ENCODE data around the gene MVB12B.

Gene MVB12B

DNA sequence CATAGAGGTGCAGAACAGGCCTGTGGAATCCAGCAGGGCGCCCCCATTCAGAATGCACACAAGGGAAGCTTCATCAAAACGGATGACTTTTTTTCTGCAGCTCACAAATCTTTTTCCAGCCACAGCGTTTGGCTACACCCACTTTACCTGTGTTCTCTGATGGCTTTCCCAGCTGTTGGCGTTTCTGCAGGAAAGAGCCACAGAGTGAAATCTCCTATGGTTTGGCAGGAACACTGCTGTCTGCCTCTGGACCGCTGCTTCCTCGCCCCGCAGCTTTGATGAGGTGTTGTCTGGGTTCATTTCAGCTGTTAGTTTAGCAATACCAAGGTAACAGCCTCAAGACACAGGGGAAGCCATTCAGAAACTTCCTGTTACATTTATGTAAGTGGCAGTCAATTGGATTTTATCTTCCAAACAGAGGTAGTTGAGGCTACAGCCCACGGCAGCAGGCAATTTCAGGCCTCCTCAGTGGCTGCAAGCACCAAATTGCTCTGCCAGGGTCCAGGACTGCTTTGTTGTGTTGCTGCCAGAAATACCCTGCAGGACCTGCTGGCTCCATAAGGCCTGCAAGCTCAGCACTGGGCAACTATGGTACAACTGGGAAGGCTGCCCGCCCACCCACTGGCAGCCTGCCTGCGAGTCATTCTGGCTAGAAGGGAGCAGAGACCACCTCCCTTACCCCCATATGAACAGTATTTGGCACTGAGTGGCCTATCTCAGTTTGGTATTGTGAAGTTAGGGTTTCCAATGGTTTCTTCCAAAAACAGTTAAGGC, 96.7 kb downstream of the MVB12B start:
- DNase-seq (ENCODE audit: low spot score): no peak
- H3K23ac ChIP-seq (ENCODE audit: low read depth, low read length, poor library complexity): no peak overlapping the region
- no peak overlapping the region for H4K91ac ChIP-seq (ENCODE audit: low read depth, low read length, poor library complexity)
- H2BK120ac ChIP-seq (ENCODE audit: low read depth, low read length): no peak overlapping the region
- H3K14ac ChIP-seq (ENCODE audit: low read length): no peak overlapping the region
- H3K27ac ChIP-seq (replicated peaks; ENCODE audit: low read length): no peak overlapping the region
- H2BK12ac ChIP-seq (ENCODE audit: low read length): no peak overlapping the region
- no peak overlapping the region for H2BK5ac ChIP-seq (ENCODE audit: low read length)
- H3K9me3 ChIP-seq (replicated peaks in 1 of 2; ENCODE audit: control insufficient read depth in 2 of 2, insufficient read depth in 1 of 2, low read depth in 1 of 2, low read length in 2 of 2): no peaks in the 10 kb centered on the region
- H3K36me3 ChIP-seq (replicated peaks in 1 of 2; ENCODE audit: control insufficient read depth in 2 of 2, insufficient read depth in 2 of 2, low read length in 2 of 2): peaks cover 5 to 52% of the 10 kb centered on the region in 2 donors
- peaks cover 0 to 12% of the 10 kb centered on the region in 2 donors for H3K4me1 ChIP-seq (ENCODE audit: control insufficient read depth in 2 of 2, insufficient read depth in 1 of 2, low read depth in 1 of 2, low read length in 2 of 2)
- H3K4ac ChIP-seq (ENCODE audit: low read length): no peak overlapping the region
- no peaks in the 10 kb centered on the region for H3K27me3 ChIP-seq (ENCODE audit: control insufficient read depth in 3 of 3, insufficient read depth in 3 of 3, low read depth in 1 of 3, low read length in 3 of 3)
- H3K4me2 ChIP-seq (ENCODE audit: insufficient read depth, low read length, poor library complexity, severe bottlenecking): no peak overlapping the region
- H3K18ac ChIP-seq (ENCODE audit: low read length): no peak overlapping the region
- no peak overlapping the region for H3K4me3 ChIP-seq (ENCODE audit: low read length in 2 of 2)
- no peak overlapping the region for H2AK5ac ChIP-seq (ENCODE audit: low read depth, low read length)
- no peak overlapping the region for H2BK15ac ChIP-seq (ENCODE audit: low read length)
- H3K9ac ChIP-seq (ENCODE audit: low read depth, low read length, poor library complexity): no peak overlapping the region
- no CpG with 5 or more reads among the region's 10 CpGs for WGBS, 2 donors (ENCODE audit: extremely low coverage in 2 of 2, insufficient read length in 2 of 2, insufficient replicate concordance in 1 of 2)
- no peaks in the 10 kb centered on the region for H3K79me1 ChIP-seq (ENCODE audit: low read depth, low read length)
- no peak overlapping the region for H2AFZ ChIP-seq (ENCODE audit: low read length)
- no peak overlapping the region for H4K8ac ChIP-seq (ENCODE audit: low read depth, low read length)

DNA sequence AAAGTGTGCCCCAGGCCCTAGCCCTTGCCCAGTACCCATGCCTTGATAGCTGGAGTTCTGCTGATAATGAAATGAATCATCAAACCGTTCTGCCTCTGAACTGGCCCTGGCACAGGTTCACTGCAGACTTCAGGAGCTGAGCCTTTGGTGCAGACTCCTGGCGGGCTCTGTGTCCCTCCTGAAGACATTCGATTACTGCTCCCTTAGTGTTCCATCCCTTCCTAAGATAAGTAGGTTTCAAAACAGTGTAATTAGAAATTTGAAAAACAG, 97.2 kb downstream of the MVB12B start:
- Histone ChIP-seq H3K36me3 (replicated peaks in 1 of 2; ENCODE audit: control insufficient read depth in 2 of 2, insufficient read depth in 2 of 2, low read length in 2 of 2) (peaks cover 5 to 55% of the 10 kb centered on the region in 2 donors), H3K4me2 (ENCODE audit: insufficient read depth, low read length, poor library complexity, severe bottlenecking) (no peak overlapping the region), H2BK15ac (ENCODE audit: low read length) (no peak overlapping the region), H2BK5ac (ENCODE audit: low read length) (no peak overlapping the region), H3K4ac (ENCODE audit: low read length) (no peak overlapping the region), H3K23ac (ENCODE audit: low read depth, low read length, poor library complexity) (no peak overlapping the region), H2AK5ac (ENCODE audit: low read depth, low read length) (no peak overlapping the region), H3K27me3 (ENCODE audit: control insufficient read depth in 3 of 3, insufficient read depth in 3 of 3, low read depth in 1 of 3, low read length in 3 of 3) (no peaks in the 10 kb centered on the region), H3K14ac (ENCODE audit: low read length) (no peak overlapping the region), H2BK120ac (ENCODE audit: low read depth, low read length) (no peak overlapping the region), H4K8ac (ENCODE audit: low read depth, low read length) (no peak overlapping the region), H2BK12ac (ENCODE audit: low read length) (no peak overlapping the region), H3K27ac (replicated peaks; ENCODE audit: low read length) (no peak overlapping the region), H3K9me3 (replicated peaks in 1 of 2; ENCODE audit: control insufficient read depth in 2 of 2, insufficient read depth in 1 of 2, low read depth in 1 of 2, low read length in 2 of 2) (no peaks in the 10 kb centered on the region), H2AFZ (ENCODE audit: low read length) (no peak overlapping the region), H3K18ac (ENCODE audit: low read length) (no peak overlapping the region), H3K4me1 (ENCODE audit: control insufficient read depth in 2 of 2, insufficient read depth in 1 of 2, low read depth in 1 of 2, low read length in 2 of 2) (peaks cover 0 to 12% of the 10 kb centered on the region in 2 donors), H3K9ac (ENCODE audit: low read depth, low read length, poor library complexity) (no peak overlapping the region), H3K4me3 (ENCODE audit: low read length in 2 of 2) (no peak overlapping the region), H3K79me1 (ENCODE audit: low read depth, low read length) (no peaks in the 10 kb centered on the region), H4K91ac (ENCODE audit: low read depth, low read length, poor library complexity) (no peak overlapping the region)
- DNase-seq (ENCODE audit: low spot score): no peak
- WGBS, 2 donors (ENCODE audit: extremely low coverage in 2 of 2, insufficient read length in 2 of 2, insufficient replicate concordance in 1 of 2): no CpG with 5 or more reads among the region's 3 CpGs

DNA sequence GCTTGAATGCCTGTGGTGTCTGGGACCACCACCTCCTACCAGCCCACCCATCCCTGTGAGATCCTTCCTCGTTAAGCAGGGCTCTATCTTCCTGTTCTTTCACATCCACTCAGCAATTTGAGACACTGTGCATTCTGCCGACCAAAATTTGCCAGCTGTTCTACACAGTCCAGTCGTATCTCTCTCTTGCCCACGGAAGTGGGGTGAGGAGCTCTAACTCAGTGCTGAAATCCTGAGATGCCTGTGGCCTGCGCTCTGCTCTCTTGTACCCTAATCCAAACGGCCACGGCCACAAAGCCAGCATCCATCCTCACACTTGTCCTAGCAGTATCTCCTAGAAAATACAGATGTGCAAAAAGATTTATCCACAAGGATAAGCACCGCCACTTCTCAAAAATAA, 97.9 kb downstream of the MVB12B start:
- Histone ChIP-seq H2AFZ (ENCODE audit: low read length) (no peak overlapping the region), H3K27me3 (ENCODE audit: control insufficient read depth in 3 of 3, insufficient read depth in 3 of 3, low read depth in 1 of 3, low read length in 3 of 3) (no peaks in the 10 kb centered on the region), H3K4ac (ENCODE audit: low read length) (no peak overlapping the region), H3K9ac (ENCODE audit: low read depth, low read length, poor library complexity) (no peak overlapping the region), H2BK120ac (ENCODE audit: low read depth, low read length) (no peak overlapping the region), H2BK5ac (ENCODE audit: low read length) (no peak overlapping the region), H3K23ac (ENCODE audit: low read depth, low read length, poor library complexity) (no peak overlapping the region), H2AK5ac (ENCODE audit: low read depth, low read length) (no peak overlapping the region), H3K79me1 (ENCODE audit: low read depth, low read length) (no peaks in the 10 kb centered on the region), H3K4me2 (ENCODE audit: insufficient read depth, low read length, poor library complexity, severe bottlenecking) (no peak overlapping the region), H3K14ac (ENCODE audit: low read length) (no peak overlapping the region), H4K91ac (ENCODE audit: low read depth, low read length, poor library complexity) (no peak overlapping the region), H3K4me3 (ENCODE audit: low read length in 2 of 2) (no peak overlapping the region), H3K27ac (replicated peaks; ENCODE audit: low read length) (no peak overlapping the region), H3K18ac (ENCODE audit: low read length) (no peak overlapping the region), H3K4me1 (ENCODE audit: control insufficient read depth in 2 of 2, insufficient read depth in 1 of 2, low read depth in 1 of 2, low read length in 2 of 2) (peaks cover 0 to 12% of the 10 kb centered on the region in 2 donors), H3K36me3 (replicated peaks in 1 of 2; ENCODE audit: control insufficient read depth in 2 of 2, insufficient read depth in 2 of 2, low read length in 2 of 2) (peaks cover 5 to 53% of the 10 kb centered on the region in 2 donors), H3K9me3 (replicated peaks in 1 of 2; ENCODE audit: control insufficient read depth in 2 of 2, insufficient read depth in 1 of 2, low read depth in 1 of 2, low read length in 2 of 2) (no peaks in the 10 kb centered on the region), H2BK15ac (ENCODE audit: low read length) (no peak overlapping the region), H2BK12ac (ENCODE audit: low read length) (no peak overlapping the region), H4K8ac (ENCODE audit: low read depth, low read length) (no peak overlapping the region)
- WGBS, 2 donors (ENCODE audit: extremely low coverage in 2 of 2, insufficient read length in 2 of 2, insufficient replicate concordance in 1 of 2): no CpG with 5 or more reads among the region's 8 CpGs
- DNase-seq (ENCODE audit: low spot score): no peak

DNA sequence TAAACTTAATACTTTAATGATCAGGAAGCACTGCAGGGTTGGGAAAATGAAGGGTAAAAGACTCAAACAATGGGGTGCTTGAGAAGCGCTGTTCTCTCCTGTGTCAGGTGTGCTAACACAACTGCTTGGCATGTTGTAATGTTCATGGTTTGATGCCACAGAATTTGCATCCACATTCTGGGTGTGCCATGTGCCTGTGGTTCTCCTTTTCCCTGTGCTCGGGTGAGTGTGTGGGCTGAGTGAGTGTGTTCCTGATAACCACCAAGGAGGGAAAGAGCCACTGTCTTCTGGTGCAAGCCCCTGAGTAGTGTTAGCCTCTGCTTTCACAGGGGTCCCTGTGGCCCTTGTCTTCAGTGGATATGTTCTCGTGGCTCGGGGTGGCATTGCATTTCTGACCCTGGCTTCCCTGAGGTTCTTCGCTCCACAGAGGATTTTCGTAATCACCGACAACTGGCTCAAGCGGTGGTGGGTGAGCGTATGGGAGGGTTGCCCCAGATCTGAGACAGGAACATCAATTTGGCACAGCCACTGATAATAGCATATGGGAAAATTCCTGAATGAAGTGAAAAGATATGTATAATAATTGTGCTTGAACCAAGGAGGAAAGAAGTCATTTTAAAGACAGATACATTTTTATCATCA, 102.0 kb downstream of the MVB12B start:
- no peak for DNase-seq (ENCODE audit: low spot score)
- Histone ChIP-seq H3K27ac (replicated peaks; ENCODE audit: low read length) (no peak overlapping the region), H3K14ac (ENCODE audit: low read length) (no peak overlapping the region), H4K91ac (ENCODE audit: low read depth, low read length, poor library complexity) (no peak overlapping the region), H3K4me2 (ENCODE audit: insufficient read depth, low read length, poor library complexity, severe bottlenecking) (no peak overlapping the region), H2BK120ac (ENCODE audit: low read depth, low read length) (no peak overlapping the region), H3K4ac (ENCODE audit: low read length) (no peak overlapping the region), H3K79me1 (ENCODE audit: low read depth, low read length) (peaks cover 2% of the 10 kb centered on the region), H2AK5ac (ENCODE audit: low read depth, low read length) (no peak overlapping the region), H3K18ac (ENCODE audit: low read length) (no peak overlapping the region), H4K8ac (ENCODE audit: low read depth, low read length) (no peak overlapping the region), H3K4me3 (ENCODE audit: low read length in 2 of 2) (no peak overlapping the region), H2BK12ac (ENCODE audit: low read length) (no peak overlapping the region), H2BK5ac (ENCODE audit: low read length) (no peak overlapping the region), H3K23ac (ENCODE audit: low read depth, low read length, poor library complexity) (no peak overlapping the region), H2AFZ (ENCODE audit: low read length) (no peak overlapping the region), H3K9ac (ENCODE audit: low read depth, low read length, poor library complexity) (no peak overlapping the region), H3K4me1 (ENCODE audit: control insufficient read depth in 2 of 2, insufficient read depth in 1 of 2, low read depth in 1 of 2, low read length in 2 of 2) (peaks cover 0 to 5% of the 10 kb centered on the region in 2 donors), H3K27me3 (ENCODE audit: control insufficient read depth in 3 of 3, insufficient read depth in 3 of 3, low read depth in 1 of 3, low read length in 3 of 3) (no peaks in the 10 kb centered on the region), H3K9me3 (replicated peaks in 1 of 2; ENCODE audit: control insufficient read depth in 2 of 2, insufficient read depth in 1 of 2, low read depth in 1 of 2, low read length in 2 of 2) (no peaks in the 10 kb centered on the region), H2BK15ac (ENCODE audit: low read length) (no peak overlapping the region), H3K36me3 (replicated peaks in 1 of 2; ENCODE audit: control insufficient read depth in 2 of 2, insufficient read depth in 2 of 2, low read length in 2 of 2) (peaks cover 4 to 44% of the 10 kb centered on the region in 2 donors)
- no CpG with 5 or more reads among the region's 9 CpGs for WGBS, 2 donors (ENCODE audit: extremely low coverage in 2 of 2, insufficient read length in 2 of 2, insufficient replicate concordance in 1 of 2)

Data from neuronal stem cell (in vitro differentiated cells).